Mesothelial cell of epicardium (in vitro differentiated cells): ENCODE data around the gene SCART1. TPM values are rescaled to one million over a fixed set of nuclear protein-coding genes. Genes with fewer than 3 reads are reported as not detected.

Source experiments
- DNase-seq, 2 experiments: peaks; one replicate each; pipeline ENCODE4 v3.0.0; 2021; ENCODE audit warnings: low spot score in 2 of 2; ENCODE audit not compliant: unreplicated experiment in 2 of 2
- H3K27ac Mint-ChIP-seq: 2 replicates; pipeline ENCODE4 v1.8.0; 2021; ENCODE audit warnings: mixed read lengths
- H3K27me3 Mint-ChIP-seq: 2 replicates; pipeline ENCODE4 v1.8.0; 2021; ENCODE audit warnings: low read depth, mixed read lengths
- H3K36me3 Mint-ChIP-seq: 2 replicates; pipeline ENCODE4 v1.8.0; 2021; ENCODE audit warnings: mixed read lengths
- H3K4me1 Mint-ChIP-seq: 2 replicates; pipeline ENCODE4 v1.8.0; 2021; ENCODE audit warnings: mixed read lengths
- H3K4me3 Mint-ChIP-seq: 2 replicates; pipeline ENCODE4 v1.8.0; 2021; ENCODE audit warnings: mild to moderate bottlenecking, moderate library complexity, mixed read lengths
- H3K9me3 Mint-ChIP-seq: 2 replicates; pipeline ENCODE4 v1.8.0; 2021; ENCODE audit warnings: mixed read lengths
- CTCF ChIP-seq: fragments of 200-600 bp; sonication (generic); IDR thresholded peaks from one replicate; pipeline ENCODE4 v1.5.0; 2021; ENCODE audit warnings: antibody characterized with exemption; ENCODE audit not compliant: unreplicated experiment
- total RNA-seq: library from RNA; stranded (reverse); gene quantifications from 3 replicates; pipeline ENCODE4 v1.2.1, GENCODE V29; 2021

The SCART1 gene
- total RNA-seq, 1 donor from 2014 or later, result 4.1 TPM

DNA sequence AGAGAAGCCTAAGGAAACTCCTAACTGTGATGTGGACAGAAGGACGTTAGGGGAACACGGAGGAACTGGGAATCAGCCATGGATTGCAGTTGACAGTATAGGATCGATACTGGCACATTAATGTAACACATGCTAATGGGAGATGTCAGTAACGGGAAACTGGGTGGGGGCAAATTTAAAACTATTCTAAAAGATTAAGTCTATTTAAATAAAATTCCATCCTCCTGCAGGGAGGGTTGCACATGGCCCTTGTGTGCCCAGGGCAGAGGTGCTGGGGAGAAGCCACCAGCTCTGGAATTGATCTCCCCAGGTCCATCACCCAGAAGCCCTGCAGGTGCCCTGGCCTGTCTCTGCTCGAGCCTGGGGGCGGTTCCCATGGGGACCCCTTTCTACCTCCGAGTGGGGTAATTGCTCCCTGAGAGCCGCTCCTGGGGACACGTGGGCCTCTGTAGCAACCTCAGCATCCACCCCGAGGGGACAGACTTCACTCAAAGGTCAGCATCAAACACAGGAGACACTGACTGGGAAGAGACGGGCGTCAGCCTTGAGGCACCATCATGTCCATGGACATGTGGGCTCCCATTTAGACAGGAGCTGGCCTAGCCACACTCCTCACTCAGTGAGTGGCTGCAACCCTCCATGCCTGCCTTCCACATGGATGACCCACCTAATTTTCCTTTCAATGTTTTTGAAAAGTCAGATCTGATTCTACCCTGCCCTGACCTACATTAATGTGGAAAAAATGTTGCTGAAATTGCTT, 21.1 kb downstream of the SCART1 start:
- Mint-ChIP-seq H3K36me3 (peaks cover 6% of the 10 kb centered on the region), H3K27ac (no peak overlapping the region), H3K4me1 (no peaks in the 10 kb centered on the region), H3K4me3 (no peak overlapping the region), H3K9me3 (peaks cover 50% of the 10 kb centered on the region), H3K27me3 (no peaks in the 10 kb centered on the region)
- no peak for TF ChIP-seq CTCF
- no peak for DNase-seq

- Mint-ChIP-seq H3K36me3 (peaks cover 2% of the 10 kb centered on the region), H3K4me3 (no peak overlapping the region), H3K27me3 (no peaks in the 10 kb centered on the region), H3K27ac (no peak overlapping the region), H3K4me1 (no peaks in the 10 kb centered on the region), H3K9me3 (peaks cover 45% of the 10 kb centered on the region)
- no peak for TF ChIP-seq CTCF
- no peak for DNase-seq
Observed at GRCh38 chr10:133475425-133475734, 21.6 kb downstream of the SCART1 start.

- TF ChIP-seq CTCF, result no peak
- Mint-ChIP-seq H3K27me3 (no peaks in the 10 kb centered on the region), H3K4me3 (no peak overlapping the region), H3K4me1 (no peaks in the 10 kb centered on the region), H3K27ac (no peak overlapping the region), H3K36me3 (peaks cover 2% of the 10 kb centered on the region), H3K9me3 (peaks cover 38% of the 10 kb centered on the region)
- DNase-seq, result no peak
Observed at GRCh38 chr10:133475821-133476640, 22.3 kb downstream of the SCART1 start.

- Mint-ChIP-seq H3K4me3 (no peak overlapping the region), H3K4me1 (no peaks in the 10 kb centered on the region), H3K27me3 (no peaks in the 10 kb centered on the region), H3K9me3 (peaks cover 38% of the 10 kb centered on the region), H3K36me3 (peaks cover 2% of the 10 kb centered on the region), H3K27ac (no peak overlapping the region)
- no peak for TF ChIP-seq CTCF
- no peak for DNase-seq
Observed at GRCh38 chr10:133476641-133476990, 22.9 kb downstream of the SCART1 start.

- H3K27ac Mint-ChIP-seq, result no peak overlapping the region
- peaks cover 52% of the 10 kb centered on the region for H3K9me3 Mint-ChIP-seq
- no peak for TF ChIP-seq CTCF
- H3K27me3 Mint-ChIP-seq, result no peaks in the 10 kb centered on the region
- no peak overlapping the region for H3K4me3 Mint-ChIP-seq
- H3K4me1 Mint-ChIP-seq, result no peaks in the 10 kb centered on the region
- peaks cover 5% of the 10 kb centered on the region for H3K36me3 Mint-ChIP-seq
- DNase-seq, result no peak
Observed at GRCh38 chr10:133481086-133481643, 27.4 kb downstream of the SCART1 start.
